Measurements from ENCODE around the gene KRTAP2-1.
"Not testable (repeated sequence)": the region's sequence is repeated elsewhere in the genome, so short reads cannot be mapped to it uniquely, and the experiment has no call there.

KRTAP2-1 gene

DNA sequence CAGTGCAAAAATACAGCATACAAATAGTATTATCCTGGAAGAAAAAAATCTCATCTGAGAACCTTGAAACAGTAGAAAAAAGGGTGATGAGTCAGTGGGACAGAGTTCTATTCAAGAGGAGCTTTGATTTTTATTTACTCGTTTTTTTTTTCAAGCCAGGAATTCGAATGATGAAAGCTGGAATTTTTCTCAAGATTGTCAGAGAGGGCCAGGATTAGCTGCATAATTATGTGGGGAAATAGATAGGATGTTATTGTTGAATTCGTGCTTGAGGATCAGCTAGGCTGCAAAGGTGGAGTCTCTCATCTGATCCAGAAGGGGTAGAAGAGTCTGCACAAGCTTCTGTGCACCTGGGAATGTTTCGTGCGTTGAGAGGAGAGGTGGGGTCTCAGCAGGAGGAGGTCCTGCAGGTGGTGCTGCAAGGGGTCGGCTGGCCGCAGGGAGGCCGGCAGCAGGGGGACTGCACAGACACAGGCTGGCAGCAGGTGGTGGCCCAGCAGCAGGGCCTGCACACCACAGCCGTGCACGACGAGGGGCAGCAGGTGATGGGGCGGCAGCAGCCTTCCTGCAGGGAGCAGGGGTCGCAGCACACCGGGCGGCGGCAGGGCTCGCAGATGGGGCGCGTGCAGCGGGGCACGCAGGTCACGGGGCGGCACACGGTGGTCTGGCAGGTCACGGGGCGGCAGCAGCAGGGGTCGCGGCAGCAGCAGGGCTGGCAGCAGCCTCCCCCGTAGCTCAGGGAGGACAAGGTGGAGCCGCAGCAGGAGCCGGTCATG lies 12.3 kb upstream of the KRTAP2-1 start:
- not testable (repeated sequence) for DNase-seq (ENCODE audit: insufficient read length, low spot score); FAIRE-seq

DNA sequence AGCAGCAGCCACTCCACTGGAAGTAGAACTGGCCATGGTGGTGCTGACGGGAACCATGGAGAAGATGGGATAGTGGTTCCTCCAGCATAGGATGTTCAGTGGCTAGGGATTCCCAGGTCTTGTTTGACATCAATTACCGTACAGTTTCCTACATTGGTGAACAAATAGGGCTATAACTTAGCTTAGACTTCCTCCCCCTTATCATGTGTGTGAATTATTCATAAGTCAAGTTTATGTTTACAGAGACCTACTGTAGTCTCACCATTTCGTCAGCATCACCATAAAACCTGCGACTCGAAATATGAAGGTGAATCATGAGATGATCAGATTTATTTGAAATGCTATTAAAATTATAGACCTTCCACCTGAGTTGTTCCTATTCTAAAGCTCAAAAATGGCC lies 11.6 kb upstream of the KRTAP2-1 start:
- no peak for DNase-seq (ENCODE audit: insufficient read length, low spot score)
- FAIRE-seq: no peak

DNA sequence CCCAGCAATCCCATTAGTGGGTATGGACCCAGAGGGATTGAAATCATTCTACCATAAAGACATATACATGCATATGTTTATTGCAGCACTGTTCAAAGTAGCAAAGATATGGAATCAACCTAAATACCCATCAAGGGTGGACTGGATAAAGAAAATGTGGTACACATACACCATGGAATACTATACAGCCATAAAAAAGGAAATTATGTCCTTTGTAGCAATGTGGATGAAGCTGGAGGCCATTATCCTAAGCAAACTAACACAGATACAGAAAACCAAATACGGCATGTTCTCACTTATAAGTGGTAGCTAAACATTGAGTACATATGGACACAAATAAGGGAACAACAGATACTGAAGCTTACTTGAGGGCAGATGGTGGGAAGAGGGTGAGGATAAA lies 10.4 kb upstream of the KRTAP2-1 start:
- no peak for FAIRE-seq
- DNase-seq (ENCODE audit: insufficient read length, low spot score): no peak

DNA sequence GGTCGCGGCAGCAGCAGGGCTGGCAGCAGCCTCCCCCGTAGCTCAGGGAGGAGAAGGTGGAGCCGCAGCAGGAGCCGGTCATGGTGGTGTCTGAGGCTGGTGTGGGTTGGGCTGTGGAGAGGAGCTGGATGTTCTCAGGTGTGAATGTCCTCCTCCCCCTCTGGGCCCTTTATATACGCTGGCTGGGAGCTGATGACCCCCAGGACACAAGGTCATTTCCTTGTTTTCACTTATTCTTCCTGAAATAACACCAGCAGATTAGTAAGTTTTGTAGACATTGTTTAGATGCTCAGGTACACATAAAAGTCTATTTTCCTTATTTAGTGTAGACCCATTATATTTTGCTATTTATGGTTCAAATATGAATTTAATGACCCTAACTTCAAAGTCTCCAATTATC lies 8.0 kb upstream of the KRTAP2-1 start, which contains the start of gene KRTAP2-2:
Gene KRTAP2-2 (minus strand): TSS at position 101 of the 400 bp plus-strand sequence. CDS start 19 bp downstream, at position 82.
- FAIRE-seq; DNase-seq (ENCODE audit: insufficient read length, low spot score): not testable (repeated sequence)

DNA sequence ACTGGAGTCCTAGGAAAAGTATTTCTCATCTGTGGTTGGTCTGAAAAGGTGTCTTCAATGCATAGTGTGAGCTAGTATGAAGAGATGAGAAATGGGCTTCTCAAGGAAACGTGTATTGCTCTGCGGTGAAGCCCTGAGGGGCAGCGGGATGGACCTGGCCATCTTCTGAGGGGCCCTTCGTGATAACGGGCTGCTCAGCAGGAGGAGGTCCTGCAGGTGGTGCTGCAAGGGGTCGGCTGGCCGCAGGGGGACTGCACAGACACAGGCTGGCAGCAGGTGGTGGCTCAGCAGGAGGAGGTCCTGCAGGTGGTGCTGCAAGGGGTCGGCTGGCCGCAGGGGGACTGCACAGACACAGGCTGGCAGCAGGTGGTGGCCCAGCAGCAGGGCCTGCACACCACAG lies 7.4 kb upstream of the KRTAP2-1 start:
- not testable (repeated sequence) for DNase-seq (ENCODE audit: insufficient read length, low spot score); FAIRE-seq

DNA sequence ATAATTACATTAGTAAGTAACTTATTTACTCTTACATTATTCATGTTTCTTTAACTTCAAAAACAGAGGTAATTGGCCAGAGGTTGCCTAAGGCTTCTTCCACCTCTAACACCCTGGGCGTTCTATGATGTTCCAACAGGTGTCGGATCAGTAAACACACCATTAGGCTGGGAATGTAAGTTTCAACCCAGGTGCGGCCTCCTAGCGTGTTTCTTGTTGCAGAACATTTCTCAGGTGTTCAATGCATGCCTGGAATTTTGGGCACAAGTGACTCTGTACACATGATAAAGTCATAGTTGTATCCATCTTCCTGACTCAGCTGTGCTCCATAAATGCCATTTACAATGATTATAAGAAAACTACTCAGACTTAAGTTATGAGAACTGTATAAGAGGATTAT lies 6.9 kb upstream of the KRTAP2-1 start:
- FAIRE-seq (no peak), DNase-seq (ENCODE audit: insufficient read length, low spot score) (no peak)

DNA sequence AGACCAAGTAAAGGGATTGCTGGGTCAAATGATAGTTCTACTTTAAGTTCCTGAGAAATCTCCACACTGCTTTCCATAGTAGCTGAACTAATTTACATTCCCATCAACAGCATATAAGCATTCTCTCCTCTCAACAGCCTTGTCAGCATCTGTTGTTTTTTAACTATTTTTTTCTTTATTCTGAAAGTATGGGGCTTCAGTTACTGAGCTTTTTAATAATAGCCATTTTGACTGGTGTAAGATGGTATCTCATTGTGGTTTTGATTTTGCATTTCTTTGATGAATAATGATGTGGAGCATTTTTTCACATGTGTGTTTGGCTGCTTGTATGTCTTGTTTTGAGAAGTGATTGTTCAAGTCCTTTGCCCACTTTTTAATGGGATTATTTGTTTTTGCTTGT lies 5.5 kb upstream of the KRTAP2-1 start:
- FAIRE-seq (no peak), DNase-seq (ENCODE audit: insufficient read length, low spot score) (no peak)

DNA sequence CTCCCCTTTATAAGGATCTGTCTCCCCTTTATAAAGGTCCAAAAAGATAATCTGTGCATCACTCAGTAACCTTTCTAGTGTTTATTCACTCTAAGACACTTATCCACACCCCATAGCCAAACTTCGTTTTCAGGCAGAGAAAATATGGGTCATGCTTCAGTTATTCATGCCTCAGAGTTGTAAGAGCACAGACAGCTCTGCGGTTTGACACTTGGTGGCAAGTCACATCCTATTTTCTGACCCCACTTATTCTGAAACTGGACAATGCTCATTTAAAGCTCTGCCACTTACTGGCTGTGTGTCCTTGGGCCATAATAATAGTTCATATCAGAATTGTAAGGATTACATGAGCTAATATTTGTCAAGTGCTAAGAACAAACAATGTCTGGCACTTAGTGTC lies 2.0 kb upstream of the KRTAP2-1 start:
- FAIRE-seq (no peak), DNase-seq (ENCODE audit: insufficient read length, low spot score) (no peak)

DNA sequence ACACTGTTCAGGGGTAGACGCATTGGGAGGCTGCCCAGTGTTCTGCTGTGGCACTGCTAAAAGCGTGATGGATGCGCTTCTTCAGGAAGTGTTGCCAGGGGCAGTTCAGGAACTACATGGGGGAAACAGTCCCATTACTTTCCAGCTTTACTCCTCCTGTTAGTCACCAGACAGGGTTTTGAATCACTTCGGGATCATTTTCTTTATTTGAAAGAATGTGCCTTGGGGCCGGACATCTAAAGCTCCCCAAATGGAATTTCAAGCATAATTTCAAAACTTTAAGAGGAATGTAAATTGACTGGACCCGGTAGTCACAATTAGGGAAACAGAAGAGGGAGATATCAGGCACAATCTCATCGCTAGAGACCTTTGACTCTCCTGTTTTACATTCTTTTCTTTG lies 1.3 kb upstream of the KRTAP2-1 start:
- no peak for FAIRE-seq
- DNase-seq (ENCODE audit: insufficient read length, low spot score): no peak

DNA sequence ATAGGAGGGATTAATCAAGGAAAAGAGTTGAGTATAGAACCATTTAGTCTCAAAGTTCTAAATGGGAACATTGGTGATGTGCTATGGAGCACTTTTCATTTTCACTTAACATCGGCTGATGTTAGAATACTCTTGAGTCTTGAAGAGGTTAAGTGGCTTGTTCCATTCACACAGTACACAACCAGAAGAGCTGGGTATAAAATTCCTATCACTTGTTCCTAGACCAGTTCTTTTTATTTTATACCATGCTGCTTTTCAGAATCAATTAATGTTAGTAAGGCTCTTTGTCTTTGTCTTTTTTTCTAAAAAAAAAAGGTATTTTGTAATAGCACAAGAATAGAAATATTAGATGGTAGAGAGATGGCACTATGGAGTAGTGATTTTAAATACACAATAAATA lies 4.2 kb downstream of the KRTAP2-1 start:
- FAIRE-seq: no peak
- DNase-seq (ENCODE audit: insufficient read length, low spot score): no peak

DNA sequence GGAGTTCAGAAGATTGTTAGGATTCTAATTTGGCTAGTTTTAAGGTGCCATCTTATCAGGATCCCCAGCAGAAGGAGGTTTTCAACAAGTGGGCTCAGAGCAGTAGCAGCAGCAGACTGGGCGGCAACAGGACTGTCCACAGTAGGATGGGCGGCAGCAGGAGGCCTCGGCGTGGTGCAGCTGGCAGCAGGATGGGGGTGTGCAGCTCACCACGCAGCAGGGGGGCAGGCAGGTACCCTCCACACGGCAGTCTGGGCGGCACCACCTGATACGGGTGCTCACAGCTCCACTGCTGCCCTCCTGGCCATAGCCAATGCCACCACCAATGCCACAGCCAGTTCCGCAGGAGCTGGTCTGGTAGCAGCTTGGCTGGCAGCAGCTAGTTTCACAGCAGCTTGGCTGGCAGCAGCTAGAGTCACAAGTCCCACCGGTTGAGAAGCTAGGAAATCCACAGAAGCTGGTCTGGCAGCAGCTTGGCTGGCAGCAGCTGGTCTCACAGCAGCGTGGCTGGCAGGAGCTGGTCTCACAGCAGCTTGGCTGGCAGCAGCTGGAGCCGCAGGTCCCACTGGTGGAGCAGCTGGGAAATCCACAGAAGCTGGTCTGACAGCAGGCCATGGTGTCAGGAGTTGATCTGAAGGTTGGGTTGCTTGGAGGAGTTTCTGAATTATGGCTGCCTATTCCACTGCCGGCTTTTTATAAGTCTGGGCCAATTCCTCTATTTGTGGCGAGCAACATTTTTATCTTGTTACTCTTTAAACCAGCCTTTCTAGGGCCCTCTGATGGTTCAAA lies 6.1 kb downstream of the KRTAP2-1 start, which contains the start of gene KRTAP1-1:
Gene KRTAP1-1 (minus strand): TSS at position 668 of the 789 bp plus-strand sequence. CDS start 53 bp downstream, at position 615.
- DNase-seq (ENCODE audit: insufficient read length, low spot score); FAIRE-seq: not testable (repeated sequence)

DNA sequence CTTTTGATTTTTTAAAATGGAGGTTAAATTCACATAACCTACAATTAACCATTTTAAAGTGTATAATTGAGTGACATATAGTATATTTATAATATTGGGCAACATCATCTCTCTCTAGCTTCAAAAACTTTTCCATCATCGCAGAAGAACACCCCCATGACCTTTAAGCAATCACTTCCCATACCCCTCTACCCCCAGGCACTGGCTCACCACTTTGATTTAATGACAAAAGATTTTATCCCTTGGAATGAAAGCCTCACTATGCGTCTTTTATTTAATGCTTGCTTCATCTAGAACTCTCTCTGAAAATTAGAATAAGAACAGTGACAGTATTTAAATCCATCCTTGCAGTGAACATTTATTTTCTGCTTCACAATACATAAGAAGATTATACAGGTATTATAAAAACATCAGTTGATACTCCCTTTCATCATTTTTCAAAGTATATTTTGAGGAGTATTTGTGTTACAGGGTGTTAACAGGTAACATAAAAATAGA lies 9.2 kb downstream of the KRTAP2-1 start:
- DNase-seq (ENCODE audit: insufficient read length, low spot score) (no peak), FAIRE-seq (no peak)

DNA sequence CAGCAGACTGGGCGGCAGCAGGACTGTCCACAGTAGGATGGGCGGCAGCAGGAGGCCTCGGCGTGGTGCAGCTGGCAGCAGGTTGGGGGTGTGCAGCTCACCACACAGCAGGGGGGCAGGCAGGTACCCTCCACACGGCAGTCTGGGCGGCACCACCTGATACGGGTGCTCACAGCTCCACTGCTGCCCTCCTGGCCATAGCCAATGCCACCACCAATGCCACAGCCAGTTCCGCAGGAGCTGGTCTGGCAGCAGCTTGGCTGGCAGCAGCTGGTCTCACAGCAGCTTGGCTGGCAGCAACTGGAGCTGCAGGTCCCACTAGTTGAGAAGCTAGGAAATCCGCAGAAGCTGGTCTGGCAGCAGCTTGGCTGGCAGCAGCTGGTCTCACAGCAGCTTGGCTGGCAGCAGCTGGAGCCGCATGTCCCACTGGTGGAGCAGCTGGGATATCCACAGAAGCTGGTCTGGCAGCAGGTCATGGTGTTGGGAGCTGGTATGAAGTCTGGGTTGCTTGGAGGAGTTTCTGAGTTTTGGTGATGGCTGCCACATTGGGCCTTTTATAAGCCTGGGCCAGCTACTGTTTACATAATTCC lies 12.7 kb downstream of the KRTAP2-1 start, which contains the start of gene KRTAP1-3:
Gene KRTAP1-3 (minus strand): TSS at position 529 of the 590 bp plus-strand sequence. CDS start 53 bp downstream, at position 476.
- FAIRE-seq; DNase-seq (ENCODE audit: insufficient read length, low spot score): not testable (repeated sequence)

DNA sequence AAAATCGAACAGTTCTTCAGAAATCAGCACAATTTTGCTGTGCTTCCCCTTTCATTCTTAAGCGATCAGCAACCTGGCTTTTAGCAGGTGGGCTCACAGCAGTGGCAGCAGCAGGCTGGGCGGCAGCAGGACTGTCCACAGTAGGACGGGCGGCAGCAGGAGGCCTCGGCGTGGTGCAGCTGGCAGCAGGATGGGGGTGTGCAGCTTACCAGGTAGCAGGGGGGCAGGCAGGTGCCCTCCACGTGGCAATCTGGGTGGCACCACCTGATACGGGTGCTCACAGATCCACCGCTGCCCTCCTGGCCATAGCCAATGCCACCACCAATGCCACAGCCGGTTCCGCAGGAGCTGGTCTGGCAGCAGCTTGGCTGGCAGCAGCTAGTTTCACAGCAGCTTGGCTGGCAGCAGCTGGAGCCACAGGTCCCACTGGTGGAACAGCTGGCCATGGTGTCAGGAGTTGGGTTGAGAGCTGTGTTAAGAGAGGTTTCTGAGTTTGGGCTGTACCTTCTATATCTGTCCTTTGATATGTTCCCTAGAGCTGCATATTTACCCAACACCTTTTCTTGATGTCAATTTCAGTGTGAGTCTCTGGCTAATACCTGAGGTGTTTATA lies 17.4 kb downstream of the KRTAP2-1 start, which contains the start of gene KRTAP1-4:
Gene KRTAP1-4 (minus strand): TSS at position 563 of the 613 bp plus-strand sequence. CDS start 117 bp downstream, at position 446.
- DNase-seq (ENCODE audit: insufficient read length, low spot score) (no peak), FAIRE-seq (no peak)

DNA sequence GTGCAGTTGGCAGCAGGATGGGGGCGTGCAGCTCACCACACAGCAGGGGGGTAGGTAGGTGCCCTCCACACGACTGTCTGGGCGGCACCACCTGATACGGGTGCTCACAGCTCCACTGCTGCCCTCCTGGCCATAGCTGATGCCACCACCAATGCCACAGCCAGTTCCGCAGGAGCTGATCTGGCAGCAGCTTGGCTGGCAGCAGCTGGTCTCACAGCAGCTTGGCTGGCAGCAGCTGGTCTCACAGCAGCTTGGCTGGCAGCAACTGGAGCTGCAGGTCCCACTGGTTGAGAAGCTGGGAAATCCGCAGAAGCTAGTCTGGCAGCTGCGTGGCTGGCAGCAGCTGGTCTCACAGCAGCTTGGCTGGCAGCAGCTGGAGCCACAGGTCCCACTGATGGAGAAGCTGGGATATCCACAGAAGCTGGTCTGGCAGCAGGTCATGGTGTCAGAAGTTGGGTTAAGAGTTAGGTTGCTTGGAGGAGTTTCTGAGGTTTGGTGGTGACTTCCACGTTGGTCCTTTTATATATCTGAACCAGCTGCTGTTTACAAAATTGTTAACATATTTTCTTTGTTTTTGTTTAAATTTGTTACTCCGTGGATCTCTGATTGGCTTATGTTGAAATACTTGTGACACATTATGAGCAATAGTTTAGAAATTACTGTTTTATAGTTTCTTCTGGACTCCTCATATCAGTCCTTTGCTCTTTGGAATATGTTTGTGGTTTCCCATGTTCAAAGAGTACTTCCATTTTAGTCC lies 20.2 kb downstream of the KRTAP2-1 start, which contains the start of gene KRTAP1-5:
Gene KRTAP1-5 (minus strand): TSS at position 494 of the 757 bp plus-strand sequence. CDS start 53 bp downstream, at position 441.
- no peak for DNase-seq (ENCODE audit: insufficient read length, low spot score)
- FAIRE-seq: no peak

DNA sequence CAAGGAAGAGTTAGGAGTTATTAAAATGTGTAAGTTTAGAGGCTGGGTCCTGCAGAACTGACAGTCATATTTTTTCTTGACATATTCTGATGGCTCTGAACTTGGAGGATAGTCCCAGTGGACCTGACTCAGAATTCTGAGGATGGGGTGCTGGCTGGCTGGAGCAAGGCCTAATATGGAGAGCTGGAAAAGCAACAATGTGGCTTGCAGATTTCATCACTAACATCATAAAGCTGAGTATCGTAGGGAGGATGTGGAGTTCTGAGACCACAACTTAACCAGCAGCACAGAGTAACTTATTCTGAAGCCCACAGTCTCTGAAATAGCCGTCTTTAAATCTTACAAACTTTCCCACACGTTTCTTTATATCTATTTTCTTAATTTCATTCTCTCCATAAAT lies 22.4 kb downstream of the KRTAP2-1 start:
- FAIRE-seq: no peak
- DNase-seq (ENCODE audit: insufficient read length, low spot score): no peak

DNA sequence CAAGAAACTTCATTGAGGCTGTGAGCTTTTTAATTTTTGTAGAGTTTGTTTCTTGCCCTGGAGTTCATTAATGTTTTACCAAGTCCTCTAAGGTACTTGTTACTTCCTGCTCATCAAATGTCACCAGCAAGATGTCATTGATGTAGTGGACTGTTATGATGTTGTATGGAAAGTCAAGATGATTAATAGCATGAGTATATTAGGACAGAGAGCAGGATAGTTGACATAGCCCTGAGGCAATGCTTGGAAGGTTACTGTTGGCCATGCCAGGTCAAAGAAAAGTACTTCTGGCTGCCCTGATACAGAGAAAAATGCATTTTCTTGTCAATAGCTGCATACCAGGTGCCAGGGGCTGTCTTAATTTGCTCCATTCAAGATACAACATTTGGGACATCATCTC lies 26.8 kb downstream of the KRTAP2-1 start:
- FAIRE-seq (no peak), DNase-seq (ENCODE audit: insufficient read length, low spot score) (no peak)

DNA sequence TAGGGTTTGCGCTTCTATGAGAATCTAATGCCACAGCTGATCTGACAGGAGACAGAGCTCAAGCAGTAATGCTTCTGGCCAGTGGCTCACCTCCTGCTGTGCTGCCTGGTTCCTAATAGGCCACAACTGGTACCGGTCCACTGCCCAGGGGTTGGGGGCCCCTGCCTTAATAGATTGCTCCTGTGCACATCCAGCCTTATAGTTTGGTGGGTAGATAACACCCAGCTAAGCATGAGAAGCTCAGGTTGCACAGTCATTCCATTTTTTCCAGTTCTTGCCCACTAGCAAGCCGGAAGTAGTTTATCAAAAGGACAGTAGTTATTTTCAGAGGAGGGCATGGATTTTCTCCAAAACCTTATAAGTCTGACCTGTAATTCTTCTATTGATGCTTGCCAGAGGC lies 27.7 kb downstream of the KRTAP2-1 start:
- no peak for FAIRE-seq
- no peak for DNase-seq (ENCODE audit: insufficient read length, low spot score)

DNA sequence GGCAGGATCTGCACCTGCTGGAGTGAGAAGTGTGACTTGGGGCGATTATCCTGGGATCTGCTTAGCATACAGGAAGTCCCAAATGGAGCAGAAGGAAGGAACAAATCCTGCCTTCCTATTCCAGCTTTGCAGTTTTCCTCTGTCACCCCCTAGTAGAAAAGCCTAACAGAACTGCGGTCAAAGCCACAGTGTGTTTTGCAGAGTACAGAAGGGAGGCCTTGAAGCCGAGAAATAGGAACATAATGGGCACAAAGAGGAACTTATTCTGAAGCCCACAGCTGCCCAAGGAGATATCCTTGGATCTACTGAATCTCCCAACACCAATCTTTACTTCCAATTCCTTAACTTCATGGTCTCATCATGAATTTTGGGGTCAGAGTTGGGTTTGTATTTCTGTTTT lies 28.6 kb downstream of the KRTAP2-1 start:
- DNase-seq (ENCODE audit: insufficient read length, low spot score): no peak
- no peak for FAIRE-seq
